A549 treated with CORT108297 at 1 μM for 4 hours (cell line): ENCODE data around the gene OR51F2. TPM values are rescaled to one million over a fixed set of nuclear protein-coding genes. Genes with fewer than 3 reads are reported as not detected.

Experiments used
- total RNA-seq: library from RNA; stranded (reverse); fragments of 200-300 nt; extraction: Qiagen RNA extraction; gene quantifications from 5 replicates; pipeline ENCODE4 v1.2.3, GENCODE V29; 2022

Gene OR51F2
- total RNA-seq: not detected in 5 replicates

DNA sequence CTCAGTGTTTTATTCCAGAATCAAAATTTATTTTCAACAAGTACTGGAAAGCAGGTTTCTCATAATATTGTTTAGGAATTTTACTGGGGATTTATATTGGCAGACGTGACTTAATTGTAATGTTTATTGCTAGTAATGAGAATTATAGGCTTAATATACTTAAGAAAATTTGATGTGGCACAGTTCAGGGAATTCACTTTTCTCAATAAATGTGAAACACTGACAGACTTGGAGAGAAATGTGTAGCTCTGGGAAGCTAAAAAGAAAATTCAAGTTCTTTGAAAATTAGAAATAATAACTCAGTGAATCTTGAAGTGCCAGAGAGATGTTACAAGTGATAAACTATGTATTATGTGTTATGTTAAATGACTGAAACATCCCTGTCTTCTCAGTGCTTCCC is at the start of gene OR51F2:
OR51F2 (plus strand) TSS at position 301 of the 400 bp plus-strand sequence. CDS start 101 bp downstream, outside the sequence.

DNA sequence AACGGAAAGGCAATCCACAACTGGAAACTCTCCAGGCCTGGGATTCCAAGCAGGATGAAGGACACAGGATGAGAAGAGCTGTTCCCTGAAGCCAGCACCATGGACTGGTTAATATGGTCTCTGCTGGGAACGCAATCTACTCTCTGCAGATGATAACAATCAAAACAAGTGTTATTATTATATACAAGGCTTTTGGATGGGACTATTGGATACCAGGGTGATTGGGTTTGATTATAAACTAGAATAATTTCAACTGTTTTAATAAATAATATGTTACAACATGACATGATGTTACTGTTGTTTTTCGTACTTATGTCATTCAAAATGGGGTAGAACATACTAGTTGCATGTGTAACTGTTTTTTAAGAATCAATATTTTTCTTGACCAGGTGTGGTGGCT is 16.8 kb upstream of the OR51F2 start, which contains the start of gene OR52R1:
OR52R1 (minus strand) TSS at position 101 of the 400 bp plus-strand sequence; CDS start at position 101, 0 bp downstream.

DNA sequence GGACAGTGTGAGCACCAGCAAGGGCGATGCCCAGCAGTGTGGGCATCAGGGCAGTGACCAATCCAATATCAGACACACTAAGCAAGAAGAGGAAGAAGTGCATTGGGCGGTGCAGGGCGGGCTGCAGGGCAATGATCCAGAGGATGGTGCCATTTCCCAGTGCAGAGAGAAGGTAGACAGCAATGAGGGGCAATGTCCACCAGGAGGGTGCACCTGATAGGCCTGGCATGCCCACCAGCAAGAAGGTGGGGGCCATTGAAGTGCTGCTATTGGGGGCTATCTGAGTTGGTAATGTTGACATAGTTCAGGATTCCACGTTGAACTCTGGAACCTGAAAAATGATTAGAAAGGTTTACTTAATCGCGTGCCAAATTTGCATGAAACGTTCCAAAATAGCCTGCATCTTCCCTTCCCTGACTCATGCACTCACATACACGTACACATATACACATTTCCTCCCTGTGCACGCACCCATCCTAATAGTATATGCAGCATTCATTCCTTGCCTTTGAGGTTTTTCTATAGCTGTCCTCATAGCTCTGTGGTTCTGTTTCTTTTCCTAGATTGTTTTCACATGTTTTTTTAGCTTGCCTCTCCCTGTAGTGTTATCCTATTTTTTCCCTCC is 27.9 kb downstream of the OR51F2 start, which contains the start of gene OR51S1:
OR51S1 (minus strand) TSS at position 301 of the 625 bp plus-strand sequence; CDS start at position 301, 0 bp downstream.

Other genes with a start within 250 kb of the OR51F2 start
- not detected in 5 replicates for gene OR52I2, start 239.6 kb upstream of the OR51F2 start, total RNA-seq
- gene OR52I1, start 227.3 kb upstream of the OR51F2 start, total RNA-seq: not detected in 5 replicates
- 8.3 to 10.6 TPM (median 8.9 TPM) in 5 replicates for gene TRIM68, start 213.1 kb upstream of the OR51F2 start, total RNA-seq
- gene OR51D1, start 183.8 kb upstream of the OR51F2 start, total RNA-seq: not detected in 5 replicates
- gene OR51E1, start 177.3 kb upstream of the OR51F2 start, total RNA-seq: not detected in 5 replicates
- not detected in 5 replicates for gene OR51E2, start 123.5 kb upstream of the OR51F2 start, total RNA-seq
- gene MMP26, start 116.5 kb upstream of the OR51F2 start, total RNA-seq: 0.14 TPM in 1 of 5 replicates, not detected in the others
- gene OR51F1, start 51.4 kb upstream of the OR51F2 start, total RNA-seq: not detected in 5 replicates
- not detected in 5 replicates for gene OR52R1, start 16.9 kb upstream of the OR51F2 start, total RNA-seq
- gene OR51S1, start 27.9 kb downstream of the OR51F2 start, total RNA-seq: not detected in 5 replicates
- gene OR51T1, start 60.6 kb downstream of the OR51F2 start, total RNA-seq: not detected in 5 replicates
- not detected in 5 replicates for gene OR51A7, start 82.5 kb downstream of the OR51F2 start, total RNA-seq
- gene OR51G2, start 98.0 kb downstream of the OR51F2 start, total RNA-seq: not detected in 5 replicates
- not detected in 5 replicates for gene OR51G1, start 103.0 kb downstream of the OR51F2 start, total RNA-seq
- gene OR51A4, start 126.3 kb downstream of the OR51F2 start, total RNA-seq: not detected in 5 replicates
- gene OR51A2, start 134.4 kb downstream of the OR51F2 start, total RNA-seq: not detected in 5 replicates
- gene OR51L1, start 173.5 kb downstream of the OR51F2 start, total RNA-seq: not detected in 5 replicates
- gene OR52J3, start 225.2 kb downstream of the OR51F2 start, total RNA-seq: not detected in 5 replicates
- gene OR52E2, start 238.3 kb downstream of the OR51F2 start, total RNA-seq: not detected in 5 replicates
- gene OR52E1, start 248.3 kb downstream of the OR51F2 start, total RNA-seq: not detected in 5 replicates